ENCODE measurements around the gene ADK.

GRCh38 chr10:74388801-74389200 lies 237.8 kb downstream of the ADK start:
- no peak for TF ChIP-seq CTCF (IDR thresholded peaks at IDR 0.05)
- no peak for TF ChIP-seq POLR2A (IDR thresholded peaks at IDR 0.05)
- no peak for TF ChIP-seq POLR2AphosphoS5 (IDR thresholded peaks at IDR 0.05)
- TF ChIP-seq EP300 (IDR thresholded peaks at IDR 0.05): no peak

All from gastroesophageal sphincter (tissue), 3 donors.